IMR-90 (cell line): ENCODE measurements around the gene SCN4A.

ENCODE experiments used
- CEBPB ChIP-seq: IDR thresholded peaks from 2 replicates; pipeline ENCODE4 v1.6.1; 2012; ENCODE audit warnings: low read depth, low read length, improper control_type of control experiment
- CTCF ChIP-seq: conservative IDR thresholded peaks from 2 replicates; pipeline ENCODE4 v1.5.1; 2012; ENCODE audit warnings: mild to moderate bottlenecking, low read depth, low read length, improper control_type of control experiment
- ELK1 ChIP-seq: fragments of 150-350 bp; IDR thresholded peaks from 2 replicates; pipeline ENCODE4 v1.6.1; 2016; ENCODE audit warnings: low read depth, mild to moderate bottlenecking, low read length, moderate library complexity, borderline replicate concordance
- POLR2A ChIP-seq: IDR thresholded peaks from 2 replicates; pipeline ENCODE4 v1.6.1; 2012; ENCODE audit warnings: mild to moderate bottlenecking, low read depth, low read length
- USF2 ChIP-seq: fragments of 150-350 bp; IDR thresholded peaks from 2 replicates; pipeline ENCODE4 v1.6.1; 2017; ENCODE audit warnings: mild to moderate bottlenecking, antibody characterized with exemption, low read length, low read depth

- no peak for TF ChIP-seq ELK1
- no peak for TF ChIP-seq CTCF
- no peak for TF ChIP-seq POLR2A
- TF ChIP-seq CEBPB: no peak
- TF ChIP-seq USF2: no peak
These were observed 30.2 kb upstream of the SCN4A start for GRCh38 chr17:64002658-64003525.
